ENCODE measurements around the gene KRT84.

Gene KRT84

DNA sequence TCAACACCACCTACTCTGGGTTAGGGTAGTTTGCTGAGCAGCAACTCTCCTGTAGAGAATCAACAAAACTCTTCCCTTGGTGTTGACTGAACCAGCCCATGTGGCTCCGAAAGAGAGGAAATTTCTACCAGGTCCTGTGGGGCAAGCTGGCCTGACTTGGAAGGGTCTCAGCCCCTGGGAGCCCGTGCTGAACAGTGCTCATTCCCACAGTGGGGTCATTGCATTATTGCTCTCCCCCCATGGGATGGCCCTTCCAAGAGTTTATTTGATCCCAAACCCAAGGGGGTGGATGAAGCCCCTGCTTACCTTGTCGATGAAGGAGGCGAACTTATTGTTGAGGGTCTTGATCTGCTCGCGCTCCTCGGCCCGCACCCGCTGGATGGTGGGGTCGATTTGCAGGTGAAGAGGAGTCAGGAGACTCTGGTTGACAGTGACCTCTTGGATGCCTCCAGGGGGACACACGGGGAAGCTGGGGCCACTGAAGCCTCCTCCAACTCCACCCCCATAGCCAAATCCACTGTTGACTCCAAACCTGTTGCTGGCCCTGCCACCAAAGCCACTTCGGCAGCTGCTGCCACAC lies 48.1 kb upstream of the KRT84 start:
- Histone ChIP-seq H3K36me3 (ENCODE audit: insufficient read depth, low read length) (no peaks in the 10 kb centered on the region), H3K79me2 (ENCODE audit: insufficient read depth, low read length) (no peaks in the 10 kb centered on the region), H3K9ac (ENCODE audit: low read depth, low read length, poor library complexity, severe bottlenecking) (no peak overlapping the region), H4K20me1 (ENCODE audit: insufficient read depth, low read length, poor library complexity, severe bottlenecking) (no peaks in the 10 kb centered on the region), H3K4me3 (ENCODE audit: low read length, poor library complexity, severe bottlenecking) (no peak overlapping the region), H2AFZ (ENCODE audit: low read length) (no peak overlapping the region), H3K9me3 (ENCODE audit: insufficient read depth, low read depth, low read length) (no peaks in the 10 kb centered on the region), H3F3A (ENCODE audit: low read depth) (no peaks in the 10 kb centered on the region), H3K9me2 (replicated peaks; ENCODE audit: low read depth, low read length) (no peaks in the 10 kb centered on the region), H3K4me1 (ENCODE audit: insufficient read depth, low read length, poor library complexity, severe bottlenecking) (no peaks in the 10 kb centered on the region), H3K27me3 (ENCODE audit: insufficient read depth, low read length, poor library complexity, severe bottlenecking) (peaks cover 7% of the 10 kb centered on the region), H3K4me2 (ENCODE audit: low read depth, low read length, poor library complexity, severe bottlenecking) (no peak overlapping the region)
- TF ChIP-seq EZH2phosphoT487 (IDR thresholded peaks at IDR 0.05; ENCODE audit: borderline replicate concordance) = no peak
- TF ChIP-seq, protein P1, sequence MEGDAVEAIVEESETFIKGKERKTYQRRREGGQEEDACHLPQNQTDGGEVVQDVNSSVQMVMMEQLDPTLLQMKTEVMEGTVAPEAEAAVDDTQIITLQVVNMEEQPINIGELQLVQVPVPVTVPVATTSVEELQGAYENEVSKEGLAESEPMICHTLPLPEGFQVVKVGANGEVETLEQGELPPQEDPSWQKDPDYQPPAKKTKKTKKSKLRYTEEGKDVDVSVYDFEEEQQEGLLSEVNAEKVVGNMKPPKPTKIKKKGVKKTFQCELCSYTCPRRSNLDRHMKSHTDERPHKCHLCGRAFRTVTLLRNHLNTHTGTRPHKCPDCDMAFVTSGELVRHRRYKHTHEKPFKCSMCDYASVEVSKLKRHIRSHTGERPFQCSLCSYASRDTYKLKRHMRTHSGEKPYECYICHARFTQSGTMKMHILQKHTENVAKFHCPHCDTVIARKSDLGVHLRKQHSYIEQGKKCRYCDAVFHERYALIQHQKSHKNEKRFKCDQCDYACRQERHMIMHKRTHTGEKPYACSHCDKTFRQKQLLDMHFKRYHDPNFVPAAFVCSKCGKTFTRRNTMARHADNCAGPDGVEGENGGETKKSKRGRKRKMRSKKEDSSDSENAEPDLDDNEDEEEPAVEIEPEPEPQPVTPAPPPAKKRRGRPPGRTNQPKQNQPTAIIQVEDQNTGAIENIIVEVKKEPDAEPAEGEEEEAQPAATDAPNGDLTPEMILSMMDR (conservative IDR thresholded peaks at IDR 0.05; ENCODE audit: low read length) = no peak

DNA sequence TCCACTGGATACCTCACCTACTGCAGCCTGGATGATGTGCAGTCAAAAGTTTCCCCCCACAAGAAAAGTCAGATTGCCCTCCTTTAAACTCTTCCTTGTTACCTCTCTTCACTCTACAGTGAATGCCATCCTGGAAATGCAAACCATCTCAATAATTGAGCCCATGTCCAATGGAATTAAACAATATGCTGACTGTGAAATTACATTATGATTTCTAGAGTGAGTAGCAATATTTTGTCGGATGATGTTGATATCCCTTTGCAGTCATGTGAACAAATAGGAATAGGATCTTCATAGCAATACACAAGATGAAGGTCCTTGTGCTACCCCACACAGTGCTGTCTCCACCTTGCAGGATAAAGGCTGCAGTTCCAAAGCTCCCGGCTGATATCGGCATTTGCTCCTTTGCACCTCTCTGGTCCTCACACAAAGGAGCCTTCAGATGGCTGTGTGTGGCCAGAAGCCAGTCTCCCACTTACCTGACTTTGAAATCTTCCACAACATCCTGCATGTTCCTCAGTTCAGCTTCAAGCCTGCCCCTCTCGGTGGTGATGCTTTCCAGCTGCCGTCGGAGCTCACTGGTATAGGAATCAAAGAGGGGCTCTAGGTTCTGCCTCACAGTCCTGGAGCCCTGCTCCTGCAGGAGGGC lies 47.2 kb upstream of the KRT84 start:
- Histone ChIP-seq H3K4me3 (ENCODE audit: low read length, poor library complexity, severe bottlenecking) (no peak overlapping the region), H3K9me3 (ENCODE audit: insufficient read depth, low read depth, low read length) (no peaks in the 10 kb centered on the region), H3K27me3 (ENCODE audit: insufficient read depth, low read length, poor library complexity, severe bottlenecking) (peaks cover 8% of the 10 kb centered on the region), H3K4me2 (ENCODE audit: low read depth, low read length, poor library complexity, severe bottlenecking) (no peak overlapping the region), H3K79me2 (ENCODE audit: insufficient read depth, low read length) (no peaks in the 10 kb centered on the region), H3K9me2 (replicated peaks; ENCODE audit: low read depth, low read length) (no peaks in the 10 kb centered on the region), H3K36me3 (ENCODE audit: insufficient read depth, low read length) (no peaks in the 10 kb centered on the region), H4K20me1 (ENCODE audit: insufficient read depth, low read length, poor library complexity, severe bottlenecking) (no peaks in the 10 kb centered on the region), H2AFZ (ENCODE audit: low read length) (no peak overlapping the region), H3F3A (ENCODE audit: low read depth) (no peaks in the 10 kb centered on the region), H3K9ac (ENCODE audit: low read depth, low read length, poor library complexity, severe bottlenecking) (no peak overlapping the region), H3K4me1 (ENCODE audit: insufficient read depth, low read length, poor library complexity, severe bottlenecking) (no peaks in the 10 kb centered on the region)
- TF ChIP-seq EZH2phosphoT487 (IDR thresholded peaks at IDR 0.05; ENCODE audit: borderline replicate concordance) = no peak
- TF ChIP-seq, protein P1 (conservative IDR thresholded peaks at IDR 0.05; ENCODE audit: low read length) = no peak

- no peak overlapping the region for H3K9ac ChIP-seq (ENCODE audit: low read depth, low read length, poor library complexity, severe bottlenecking)
- no peaks in the 10 kb centered on the region for H3F3A ChIP-seq (ENCODE audit: low read depth)
- H3K79me2 ChIP-seq (ENCODE audit: insufficient read depth, low read length) = no peaks in the 10 kb centered on the region
- no peak overlapping the region for H3K4me3 ChIP-seq (ENCODE audit: low read length, poor library complexity, severe bottlenecking)
- no peak overlapping the region for H3K4me2 ChIP-seq (ENCODE audit: low read depth, low read length, poor library complexity, severe bottlenecking)
- H3K9me3 ChIP-seq (ENCODE audit: insufficient read depth, low read depth, low read length) = no peaks in the 10 kb centered on the region
- no peaks in the 10 kb centered on the region for H3K36me3 ChIP-seq (ENCODE audit: insufficient read depth, low read length)
- no peaks in the 10 kb centered on the region for H3K4me1 ChIP-seq (ENCODE audit: insufficient read depth, low read length, poor library complexity, severe bottlenecking)
- no peaks in the 10 kb centered on the region for H4K20me1 ChIP-seq (ENCODE audit: insufficient read depth, low read length, poor library complexity, severe bottlenecking)
- peaks cover 8% of the 10 kb centered on the region for H3K27me3 ChIP-seq (ENCODE audit: insufficient read depth, low read length, poor library complexity, severe bottlenecking)
- H3K9me2 ChIP-seq (replicated peaks; ENCODE audit: low read depth, low read length) = no peaks in the 10 kb centered on the region
- H2AFZ ChIP-seq (ENCODE audit: low read length) = no peak overlapping the region; the same call in 1 of the 2 replicates
- TF ChIP-seq EZH2phosphoT487 (IDR thresholded peaks at IDR 0.05; ENCODE audit: borderline replicate concordance) = no peak
- TF ChIP-seq, protein P1 (conservative IDR thresholded peaks at IDR 0.05; ENCODE audit: low read length) = peak; percentile 63
Measured at GRCh38 chr12:52428121-52428520, 42.7 kb upstream of the KRT84 start.
